K562 (cell line): ENCODE data around the gene ACTBL2. TPM values are rescaled to one million over a fixed set of nuclear protein-coding genes. Genes with fewer than 3 reads are reported as not detected.

ENCODE experiments used
- ATAC-seq: fragments of 200-7000 bp; cut with Tn5 transposase; 3 replicates; pipeline ENCODE4 v1.9.1; 2020; ENCODE audit warnings: moderate library complexity
- BruUV-seq: library from RNA; stranded (reverse); fragments of 400-500 nt; replicated peaks from 2 replicates; lab custom pipeline; 2021; lab: Mats Ljungman, UMichigan
- CTCF ChIA-PET: fragments of 300-600 bp; formaldehyde crosslinking; extraction: SDS; loops from one replicate; lab custom pipeline; 2021; ENCODE audit warnings: low intra/inter-chr PET ratio; lab: Yijun Ruan, JAX
- POLR2A ChIA-PET: fragments of 300-600, 350-650 bp; sonication (Branson Sonifier 250); formaldehyde crosslinking; extraction: SDS; loops from one replicate; lab custom pipeline; 2021; ENCODE audit warnings: antibody characterized with exemption, inconsistent platforms; lab: Yijun Ruan, JAX
- DNase-seq, 4 experiments: peaks; one replicate each; pipeline versions ENCODE4 v3.0.0 to v3.0.0-alpha.2; 2011 to 2018; ENCODE audit warnings: low spot score in 3 of 4, mixed read lengths in 3 of 4; ENCODE audit errors: extremely low read depth in 1 of 4
- FAIRE-seq: peaks from 2 replicates; lab custom pipeline; 2011; peaks lifted over from hg19 to GRCh38; lab: Jason Lieb, UNC
- H2AFZ ChIP-seq: 2 replicates; pipeline ENCODE4 v1.6.0; 2011; ENCODE audit warnings: low read depth, low read length, control low read depth, inconsistent platforms
- H3K27ac ChIP-seq: fragments of 200-600 bp; 3 replicates; pipeline ENCODE4 v1.8.0; 2011; ENCODE audit warnings: low read depth, mild to moderate bottlenecking, control low read depth, inconsistent platforms, low read length, moderate library complexity, mixed read lengths; ENCODE audit errors: extremely low read depth
- H3K27me3 ChIP-seq, 2 experiments: fragments of 300-600 bp in 1 of 2; 2 replicates in 1 of 2; 3 replicates in 1 of 2; pipeline versions ENCODE4 v1.6.0 to v1.8.0; 2011; ENCODE audit warnings: inconsistent platforms in 2 of 2, low read length in 2 of 2, mild to moderate bottlenecking in 1 of 2, mixed read lengths in 1 of 2, moderate library complexity in 1 of 2; ENCODE audit not compliant: control insufficient read depth in 2 of 2, insufficient read depth in 2 of 2
- H3K36me3 ChIP-seq: fragments of 300-600 bp; 3 replicates; pipeline ENCODE4 v1.8.0; 2011; ENCODE audit warnings: mild to moderate bottlenecking, low read length, inconsistent platforms; ENCODE audit not compliant: control insufficient read depth, insufficient read depth
- H3K4me1 ChIP-seq, 2 experiments: fragments of 200-600 bp in 1 of 2; replicated peaks in 1 of 2; 2 replicates in 1 of 2; 3 replicates in 1 of 2; pipeline versions ENCODE4 v1.5.1 to v1.8.0; 2011; ENCODE audit warnings: inconsistent platforms in 2 of 2, low read length in 2 of 2, mild to moderate bottlenecking in 1 of 2, mixed read lengths in 1 of 2, moderate library complexity in 1 of 2; ENCODE audit not compliant: control insufficient read depth in 2 of 2, insufficient read depth in 2 of 2
- H3K4me2 ChIP-seq: 2 replicates; pipeline ENCODE4 v1.6.1; 2011; ENCODE audit warnings: low read length, control low read depth, inconsistent platforms, mixed read lengths; ENCODE audit not compliant: insufficient read depth
- H3K4me3 ChIP-seq: fragments of 200-600 bp; sonication (generic), shearing (Covaris generic); 2 replicates; pipeline ENCODE4 v1.5.1; 2016; ENCODE audit warnings: control low read depth, inconsistent platforms
- H3K79me2 ChIP-seq: fragments of 200-600 bp; 3 replicates; pipeline ENCODE4 v1.8.0; 2011; ENCODE audit warnings: low read length, inconsistent platforms; ENCODE audit not compliant: control insufficient read depth, insufficient read depth
- H3K9ac ChIP-seq, 2 experiments: 2 replicates each; pipeline versions ENCODE4 v1.6.0 to v1.6.1; 2011; ENCODE audit warnings: low read depth in 2 of 2, low read length in 2 of 2, control low read depth in 1 of 2, inconsistent platforms in 1 of 2, mild to moderate bottlenecking in 1 of 2, mixed read lengths in 1 of 2; ENCODE audit not compliant: insufficient read depth in 1 of 2
- H3K9me1 ChIP-seq: one replicate; pipeline ENCODE4 v1.6.0; 2011; ENCODE audit warnings: inconsistent platforms, mild to moderate bottlenecking, low read length, moderate library complexity; ENCODE audit not compliant: control insufficient read depth, insufficient read depth
- H3K9me3 ChIP-seq: replicated peaks from 2 replicates; pipeline ENCODE4 v1.5.1; 2011; ENCODE audit warnings: low read depth, low read length, inconsistent platforms; ENCODE audit not compliant: control insufficient read depth, insufficient read depth
- H4K20me1 ChIP-seq: replicated peaks from 2 replicates; pipeline ENCODE4 v1.6.1; 2011; ENCODE audit warnings: low read length, inconsistent platforms, mixed read lengths; ENCODE audit not compliant: control insufficient read depth, insufficient read depth
- CTBP1 ChIP-seq: fragments of 450-650 bp; IDR thresholded peaks from 2 replicates; pipeline ENCODE4 v1.6.1; 2016; ENCODE audit warnings: borderline replicate concordance
- HMG20B ChIP-seq: fragments of 250-450 bp; sonication (Bioruptor Pico); IDR thresholded peaks from 2 replicates; pipeline ENCODE4 v1.5.0; 2021; ENCODE audit warnings: mild to moderate bottlenecking
- MXI1 ChIP-seq: IDR thresholded peaks from 2 replicates; pipeline ENCODE4 v1.6.1; 2011; ENCODE audit warnings: low read depth, mild to moderate bottlenecking, improper control_type of control experiment, low read length
- NBN ChIP-seq: fragments of 450-650 bp; IDR thresholded peaks from 2 replicates; pipeline ENCODE4 v1.6.1; 2016; ENCODE audit warnings: low read depth, mild to moderate bottlenecking
- NCOA4 ChIP-seq: fragments of 450-650 bp; IDR thresholded peaks from 2 replicates; pipeline ENCODE4 v1.6.1; 2018; ENCODE audit warnings: mild to moderate bottlenecking; ENCODE audit not compliant: partially characterized antibody
- PBX2 ChIP-seq, 2 experiments: IDR thresholded peaks in 1 of 2; conservative IDR thresholded peaks in 1 of 2; 2 replicates each; pipeline ENCODE4 v1.6.1; 2016; ENCODE audit warnings: low read depth in 2 of 2, mild to moderate bottlenecking in 1 of 2, missing compliant biosample characterization in 1 of 2, missing genetic modification characterization in 1 of 2, moderate library complexity in 1 of 2
- PHB2 ChIP-seq: fragments of 450-650 bp; IDR thresholded peaks from 2 replicates; pipeline ENCODE4 v1.6.1; 2017; ENCODE audit warnings: low read depth
- RNF2 ChIP-seq: sonication (generic); IDR thresholded peaks from 2 replicates; pipeline ENCODE4 v1.6.1; 2016
- TEAD2 ChIP-seq: fragments of 450-650 bp; IDR thresholded peaks from 2 replicates; pipeline ENCODE4 v1.6.1; 2016; ENCODE audit warnings: missing genetic modification characterization, control low read depth, missing compliant biosample characterization
- ZNF445 ChIP-seq: fragments of 250-450 bp; sonication (Bioruptor Pico); IDR thresholded peaks from 2 replicates; pipeline ENCODE4 v1.4.0; 2020; ENCODE audit warnings: low read depth, mild to moderate bottlenecking, moderate library complexity
- ZNF644 ChIP-seq: fragments of 200-800 bp; sonication (Bioruptor generic); IDR thresholded peaks from 2 replicates; pipeline ENCODE4 v1.6.1; 2016; ENCODE audit warnings: low read depth, missing genetic modification characterization, missing compliant biosample characterization
- WGBS: fragments of 100-300 bp; shearing (Covaris generic); methylation state at CpG from one replicate; pipeline ENCODE4 v1.1.6; 2016; ENCODE audit warnings: low coverage, mixed read lengths; ENCODE audit not compliant: insufficient coverage; ENCODE audit errors: missing lambda C conversion rate; 5-methylcytosine and 5-hydroxymethylcytosine counted together
- in situ Hi-C: fragments of 300-500 bp; cut with MboI; formaldehyde crosslinking; loops from 4 replicates; pipeline ENCODE4 v1.15.0; 2018; ENCODE audit warnings: inconsistent platforms, mixed read lengths
- intact Hi-C: fragments of 100-400 bp; cut with micrococcal nuclease; formaldehyde crosslinking; loops from 2 replicates; pipeline ENCODE4 v1.14.2; 2022
- polyA plus RNA-seq, 8 experiments: library from polyadenylated mRNA; depleted of rRNA in 4 of 8; stranded (reverse) in 5 of 8; unstranded in 3 of 8; fragments of >200 nt; fragmentation: Nextera tagmentation in 2 of 8; fragmentation: Illumina TruSeq in 1 of 8; extraction: Ambion mirVana in 2 of 8; extraction: Trizol in 1 of 8; gene quantifications; 2 replicates each; pipeline versions ENCODE4 v1.2.1 to v1.2.3, GENCODE V29; 2011 to 2014; ENCODE audit warnings: inconsistent platforms in 1 of 8, missing spikeins in 1 of 8
- total RNA-seq, 7 experiments: library from RNA; depleted of rRNA in 6 of 7; stranded (reverse); fragments of >200 nt in 6 of 7; fragmentation: Illumina TruSeq in 2 of 7; extraction: Trizol in 2 of 7; gene quantifications; 2 replicates each; pipeline versions ENCODE4 v1.2.1 to v1.2.3, GENCODE V29; 2011 to 2021; ENCODE audit warnings: low replicate concordance in 1 of 7
- TF ChIP-seq, protein P1 (sequence below): sonication (generic); formaldehyde crosslinking; IDR thresholded peaks from 2 replicates; pipeline ENCODE4 v1.5.0; 2020; ENCODE audit warnings: missing genetic modification reagents
- TF ChIP-seq, protein P2 (sequence below), 2 experiments: IDR thresholded peaks; 2 replicates each; pipeline ENCODE4 v1.6.1; 2011; ENCODE audit warnings: borderline replicate concordance in 1 of 2, control low read depth in 1 of 2, low read depth in 1 of 2, low read length in 1 of 2, mild to moderate bottlenecking in 1 of 2, mixed read lengths in 1 of 2, moderate library complexity in 1 of 2; ENCODE audit not compliant: insufficient read depth in 1 of 2, insufficient read length in 1 of 2, poor library complexity in 1 of 2, severe bottlenecking in 1 of 2; ENCODE audit errors: extremely low read depth in 1 of 2

The ACTBL2 gene
- total and polyA plus RNA-seq, 9 of the 15 experiments (the other 6 are each of a cell fraction or from before 2014, with no cell fraction given): not detected

- Histone ChIP-seq H4K20me1 (no peaks in the 10 kb centered on the region), H3K9me1 (no peaks in the 10 kb centered on the region), H3K36me3 (no peaks in the 10 kb centered on the region), H3K4me3 (no peak overlapping the region), H3K4me1 (peaks cover 0 to 15% of the 10 kb centered on the region in 2 experiments; a peak in 4 of 5 replicates), H3K27me3 (no peaks in the 10 kb centered on the region), H3K27ac (no peak overlapping the region), H3K9me3 (no peaks in the 10 kb centered on the region), H3K9ac (no peak overlapping the region), H2AFZ (0 out of 2 replicates have a peak overlapping the region, but pooled peaks have one; percentile 14), H3K4me2 (no peak overlapping the region), H3K79me2 (no peaks in the 10 kb centered on the region)
- DNase-seq: peak; percentile 54 to 75 (median 66)
- intact Hi-C loops: loop anchor here (5.0 kb wide), 1 partner anchor 157 kb away; no protein-coding TSS in a partner anchor
- CTCF ChIA-PET: no interaction called here
- WGBS: 15% methylated on average over 6 of the region's 6 CpGs
- BruUV-seq: no TSS peak
- in situ Hi-C loops: loop anchor here (25.0 kb wide), 1 partner anchor 968 kb away; the partner anchor contains the start of gene PLK2
- peak; percentile 90 for ATAC-seq
- POLR2A ChIA-PET: interaction anchor here (0.5 kb wide), 1 partner anchor 1384 kb away, joined by 4 read pairs; no protein-coding TSS in a partner anchor
- peak; percentile 82 for FAIRE-seq
- 0 out of 2 replicates have a peak, but pooled peaks have one; percentile 16 for TF ChIP-seq CTBP1
- TF ChIP-seq ZNF644 (tag): no peak
- TF ChIP-seq ZNF445 (CRISPR knock-in tag): no peak
- peak; percentile 42; the same call in 1 of the 2 replicates for TF ChIP-seq TEAD2 (tag)
- no peak for TF ChIP-seq HMG20B (CRISPR knock-in tag)
- TF ChIP-seq RNF2: no peak
- no peak for TF ChIP-seq MXI1
- TF ChIP-seq PBX2 (CRISPR knock-in tag; IDR thresholded peaks at IDR 0.05; ENCODE audit: low read depth): no peak
- TF ChIP-seq PBX2 (tag; conservative IDR thresholded peaks at IDR 0.05; ENCODE audit: low read depth): 0 out of 2 replicates have a peak, but pooled peaks have one; percentile 39
- TF ChIP-seq, protein P1, sequence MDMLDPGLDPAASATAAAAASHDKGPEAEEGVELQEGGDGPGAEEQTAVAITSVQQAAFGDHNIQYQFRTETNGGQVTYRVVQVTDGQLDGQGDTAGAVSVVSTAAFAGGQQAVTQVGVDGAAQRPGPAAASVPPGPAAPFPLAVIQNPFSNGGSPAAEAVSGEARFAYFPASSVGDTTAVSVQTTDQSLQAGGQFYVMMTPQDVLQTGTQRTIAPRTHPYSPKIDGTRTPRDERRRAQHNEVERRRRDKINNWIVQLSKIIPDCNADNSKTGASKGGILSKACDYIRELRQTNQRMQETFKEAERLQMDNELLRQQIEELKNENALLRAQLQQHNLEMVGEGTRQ (CRISPR knock-in tag): no peak
- no peak for TF ChIP-seq NBN
- TF ChIP-seq, protein P2, sequence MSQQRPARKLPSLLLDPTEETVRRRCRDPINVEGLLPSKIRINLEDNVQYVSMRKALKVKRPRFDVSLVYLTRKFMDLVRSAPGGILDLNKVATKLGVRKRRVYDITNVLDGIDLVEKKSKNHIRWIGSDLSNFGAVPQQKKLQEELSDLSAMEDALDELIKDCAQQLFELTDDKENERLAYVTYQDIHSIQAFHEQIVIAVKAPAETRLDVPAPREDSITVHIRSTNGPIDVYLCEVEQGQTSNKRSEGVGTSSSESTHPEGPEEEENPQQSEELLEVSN (IDR thresholded peaks at IDR 0.05; ENCODE audit: borderline replicate concordance in 1 of 2, extremely low read depth in 1 of 2, insufficient read depth in 1 of 2, insufficient read length in 1 of 2, low read depth in 1 of 2, low read length in 1 of 2, poor library complexity in 1 of 2, severe bottlenecking in 1 of 2): peak in 1 of 2 experiments; percentile 12
- TF ChIP-seq PHB2: no peak
- no peak for TF ChIP-seq NCOA4
These were observed 11.8 kb upstream of the ACTBL2 start for GRCh38 chr5:57494104-57495098.
